Measurements from ENCODE around the gene KLHL13.
"Not testable (repeated sequence)": the region's sequence is repeated elsewhere in the genome, so short reads cannot be mapped to it uniquely, and the experiment has no call there.

KLHL13 gene, protein sequence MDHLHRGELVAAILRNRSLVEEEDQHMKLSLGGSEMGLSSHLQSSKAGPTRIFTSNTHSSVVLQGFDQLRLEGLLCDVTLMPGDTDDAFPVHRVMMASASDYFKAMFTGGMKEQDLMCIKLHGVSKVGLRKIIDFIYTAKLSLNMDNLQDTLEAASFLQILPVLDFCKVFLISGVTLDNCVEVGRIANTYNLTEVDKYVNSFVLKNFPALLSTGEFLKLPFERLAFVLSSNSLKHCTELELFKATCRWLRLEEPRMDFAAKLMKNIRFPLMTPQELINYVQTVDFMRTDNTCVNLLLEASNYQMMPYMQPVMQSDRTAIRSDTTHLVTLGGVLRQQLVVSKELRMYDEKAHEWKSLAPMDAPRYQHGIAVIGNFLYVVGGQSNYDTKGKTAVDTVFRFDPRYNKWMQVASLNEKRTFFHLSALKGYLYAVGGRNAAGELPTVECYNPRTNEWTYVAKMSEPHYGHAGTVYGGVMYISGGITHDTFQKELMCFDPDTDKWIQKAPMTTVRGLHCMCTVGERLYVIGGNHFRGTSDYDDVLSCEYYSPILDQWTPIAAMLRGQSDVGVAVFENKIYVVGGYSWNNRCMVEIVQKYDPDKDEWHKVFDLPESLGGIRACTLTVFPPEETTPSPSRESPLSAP

DNA sequence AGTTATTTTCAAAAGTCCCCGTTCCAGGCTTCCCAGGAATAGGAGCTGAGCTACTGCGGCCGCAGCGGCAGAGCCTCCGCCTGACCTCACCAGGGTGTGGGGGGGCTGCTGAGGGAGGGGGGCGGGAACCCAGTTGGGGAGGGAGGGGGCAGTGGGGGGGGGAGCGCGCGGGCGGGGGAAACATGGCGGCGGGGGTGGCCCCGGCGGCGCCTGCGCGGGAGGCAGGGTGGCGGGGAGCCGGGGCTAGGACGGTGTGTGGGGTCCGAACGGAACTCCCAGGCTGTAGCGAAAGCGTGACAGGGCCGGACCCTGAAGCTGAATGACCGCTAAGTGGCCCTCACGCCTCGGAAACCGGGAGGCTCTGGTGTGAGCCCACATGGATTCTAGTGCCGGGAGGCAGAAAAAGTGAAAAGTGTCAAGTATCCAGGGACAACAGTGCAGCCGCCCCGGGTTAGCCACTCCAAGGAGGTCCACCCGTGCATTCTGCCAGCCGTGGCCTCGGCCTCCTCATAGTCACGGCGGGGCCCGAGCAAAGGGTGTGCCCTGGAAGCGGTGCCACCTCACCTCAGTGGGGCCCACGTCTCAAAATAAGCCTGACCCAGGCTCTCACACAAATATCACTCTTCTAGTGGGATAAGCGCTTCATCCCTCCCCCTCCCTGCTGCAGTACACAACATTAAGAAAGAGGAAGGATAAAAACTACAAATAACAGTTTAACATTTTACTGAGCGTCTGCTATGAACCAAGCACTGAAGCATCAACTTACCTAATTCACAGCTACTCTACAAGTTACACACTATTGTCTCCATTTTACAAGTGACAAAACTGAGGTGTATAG is at the start of gene KLHL13:
TSS of gene KLHL13 (minus strand) at position 98 of the 838 bp plus-strand sequence. CDS start 88,337 bp downstream, outside the sequence.
- DNase-seq, result peak; percentile 57

DNA sequence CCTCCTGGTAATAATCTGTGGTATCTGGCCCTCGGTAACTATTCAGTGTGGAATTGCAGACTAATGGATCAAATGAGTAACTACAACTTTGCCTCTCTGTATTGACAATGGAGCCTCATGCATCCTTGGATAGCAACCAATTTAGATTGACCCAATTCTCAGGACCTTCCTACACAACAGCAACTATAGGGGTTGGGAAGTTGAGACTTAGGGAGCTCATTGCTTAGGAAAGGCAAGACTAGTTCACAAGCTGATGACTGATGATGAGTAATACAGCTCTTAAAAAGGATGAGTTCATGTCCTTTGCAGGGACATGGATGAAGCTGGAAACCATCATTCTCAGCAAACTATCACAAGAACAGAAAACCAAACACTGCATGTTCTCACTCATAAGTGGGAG is 47.5 kb upstream of the KLHL13 start:
- DNase-seq, result no peak

DNA sequence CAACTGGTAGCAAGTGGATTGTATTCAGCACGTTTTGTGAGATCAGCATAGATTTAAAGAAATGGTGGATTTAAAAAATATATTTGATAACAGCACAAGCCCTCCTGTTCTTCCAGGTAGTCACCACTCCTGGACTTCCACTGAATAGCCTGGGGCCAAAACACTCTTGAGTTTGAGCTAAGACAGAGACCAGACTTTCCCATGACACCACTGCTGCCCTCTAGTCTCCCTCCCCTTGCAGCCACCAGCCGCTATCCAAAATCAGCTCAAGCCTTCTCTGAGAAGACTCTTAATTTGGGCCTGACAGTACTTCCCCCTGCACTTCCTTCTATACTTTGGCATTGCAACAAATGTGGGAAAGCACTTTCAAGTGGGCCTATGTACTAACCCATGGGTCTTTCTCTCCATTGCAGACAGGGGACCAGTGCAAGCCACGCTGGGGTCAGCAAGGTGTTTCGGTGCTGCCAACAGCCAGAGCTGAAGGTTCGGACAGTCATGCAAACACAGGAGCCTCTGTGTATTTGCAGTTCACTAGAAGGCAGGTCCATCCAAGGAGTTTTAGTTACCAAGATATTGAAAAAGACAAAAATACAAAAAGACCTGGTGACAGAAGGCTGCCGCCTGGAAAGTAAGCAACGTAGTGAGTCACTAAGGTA is 40.5 kb upstream of the KLHL13 start:
- DNase-seq, result no peak

DNA sequence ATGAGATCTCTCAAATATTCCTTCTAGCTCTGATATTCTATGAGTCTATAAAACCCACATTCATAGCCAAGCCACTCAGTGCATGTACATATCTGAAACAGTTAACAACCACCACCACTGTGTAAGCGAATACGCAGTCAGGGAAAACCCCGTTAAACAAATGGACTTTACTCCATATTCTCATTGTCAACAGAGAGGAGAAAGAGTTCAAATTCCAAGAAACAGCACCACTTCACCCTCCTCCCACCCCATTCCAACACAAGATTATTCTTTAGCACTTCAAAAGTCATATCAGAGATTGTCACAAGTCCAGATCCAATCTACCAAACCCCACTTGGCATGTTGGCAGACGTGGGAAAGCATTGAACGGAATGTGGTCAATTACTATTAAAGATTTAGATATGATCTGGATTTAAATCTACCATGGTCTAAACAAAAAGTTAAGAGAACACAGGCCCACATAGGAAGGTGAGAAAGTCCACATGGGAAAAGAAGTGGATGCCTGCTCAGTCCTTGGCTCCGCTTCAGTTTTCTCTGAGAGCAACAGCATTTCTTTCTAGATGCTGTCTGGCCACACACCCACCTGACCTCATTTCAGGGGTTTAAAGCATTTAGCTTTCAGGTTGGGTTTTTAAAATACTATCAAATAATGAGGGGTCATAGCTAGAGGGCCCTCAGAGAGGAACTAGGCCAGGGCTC is 39.8 kb upstream of the KLHL13 start:
- no peak for DNase-seq

DNA sequence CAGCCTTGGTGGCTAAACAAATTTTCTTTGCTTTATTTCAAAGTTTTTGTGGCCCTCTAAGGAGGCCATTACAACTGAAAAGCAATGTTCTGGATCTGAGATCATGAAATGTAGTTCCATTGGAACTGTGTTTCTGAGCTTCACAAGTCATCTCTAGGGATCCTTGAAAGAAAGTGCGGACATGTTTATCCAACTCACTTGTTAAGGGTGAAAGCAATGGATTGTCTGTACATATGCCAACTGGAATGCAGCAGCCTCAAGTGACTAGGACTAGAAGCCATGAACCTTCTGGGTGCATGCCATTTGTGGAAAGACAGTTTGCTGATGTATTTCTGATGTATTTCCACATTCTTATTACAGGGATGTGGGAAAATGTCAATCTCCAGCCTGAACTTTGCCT is 36.7 kb upstream of the KLHL13 start:
- DNase-seq, result no peak

DNA sequence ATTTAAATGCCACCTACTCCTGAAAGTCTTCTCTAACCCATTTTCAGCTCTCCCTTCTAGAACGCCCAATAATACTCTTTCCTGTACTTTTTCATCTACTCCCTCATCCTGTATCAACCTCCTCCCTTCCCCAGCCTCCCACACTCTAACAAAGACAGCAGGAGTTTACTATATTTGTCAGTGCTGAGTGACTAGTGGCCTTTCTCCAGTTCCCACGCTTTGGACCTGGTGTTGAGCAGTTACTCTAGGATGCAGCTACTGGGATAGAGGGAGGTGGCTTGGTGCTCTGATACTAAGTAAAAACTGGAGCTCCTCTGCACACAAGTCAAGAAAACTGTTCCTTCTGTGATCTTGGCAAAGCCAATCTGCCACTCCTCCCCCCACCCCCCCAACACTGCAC is 36.1 kb upstream of the KLHL13 start:
- no peak for DNase-seq

DNA sequence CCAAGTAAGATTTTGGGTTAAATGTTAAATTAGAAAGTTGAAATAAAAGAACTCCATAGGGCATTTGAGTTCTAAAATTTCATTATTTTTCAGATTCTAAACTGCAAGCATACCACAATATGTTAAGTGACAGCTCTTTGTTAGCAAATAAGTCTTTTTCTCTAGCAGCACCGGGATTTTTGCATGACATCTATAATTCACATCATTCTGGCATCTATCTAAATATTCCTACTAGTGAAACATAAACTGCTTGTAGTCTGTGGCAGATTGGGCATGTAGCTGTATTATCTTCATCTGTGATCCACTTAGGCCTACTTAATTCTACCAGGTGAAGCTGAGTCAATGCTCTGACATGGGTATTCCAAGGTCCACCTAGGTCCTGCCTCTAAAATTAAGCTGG is 32.1 kb upstream of the KLHL13 start:
- DNase-seq, result no peak

DNA sequence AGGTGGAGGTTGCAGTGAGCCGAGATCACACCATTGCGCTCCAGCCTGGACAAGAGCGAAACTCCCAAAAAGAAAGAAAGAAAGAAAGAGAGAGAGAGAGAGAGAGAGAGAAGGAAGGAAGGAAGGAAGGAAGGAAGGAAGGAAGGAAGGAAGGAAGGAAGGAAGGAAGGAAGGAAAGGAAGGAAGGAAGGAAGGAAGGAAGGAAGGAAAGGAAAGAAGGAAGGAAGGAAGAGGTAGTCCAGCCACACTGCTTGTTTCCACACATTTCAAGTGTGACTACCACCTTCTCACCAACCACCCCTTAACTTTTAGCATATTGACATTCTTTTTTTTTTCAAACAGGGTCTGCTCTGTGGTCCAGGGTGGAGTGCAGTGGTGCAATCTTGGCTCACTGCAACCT is 31.2 kb upstream of the KLHL13 start:
- DNase-seq, result not testable (repeated sequence)

DNA sequence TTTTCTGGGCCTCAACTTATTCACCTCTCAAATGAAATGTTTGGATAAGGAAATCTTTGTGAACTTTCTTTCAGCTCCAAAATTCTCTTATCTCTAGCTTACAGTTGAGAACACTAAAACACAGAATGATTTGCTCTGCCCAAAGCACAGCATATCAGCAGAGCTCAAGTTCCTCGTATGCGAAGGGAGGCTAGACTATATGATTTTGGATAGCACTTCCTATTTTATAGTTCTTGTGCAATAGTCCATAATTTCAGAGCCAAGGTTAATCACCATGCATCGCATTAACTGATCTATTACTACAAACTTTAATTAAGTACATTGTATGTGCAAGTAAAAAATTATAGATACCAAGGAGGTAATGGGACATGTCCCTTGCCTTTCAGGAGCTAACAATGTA is 27.0 kb upstream of the KLHL13 start:
- peak; percentile 79 for DNase-seq

DNA sequence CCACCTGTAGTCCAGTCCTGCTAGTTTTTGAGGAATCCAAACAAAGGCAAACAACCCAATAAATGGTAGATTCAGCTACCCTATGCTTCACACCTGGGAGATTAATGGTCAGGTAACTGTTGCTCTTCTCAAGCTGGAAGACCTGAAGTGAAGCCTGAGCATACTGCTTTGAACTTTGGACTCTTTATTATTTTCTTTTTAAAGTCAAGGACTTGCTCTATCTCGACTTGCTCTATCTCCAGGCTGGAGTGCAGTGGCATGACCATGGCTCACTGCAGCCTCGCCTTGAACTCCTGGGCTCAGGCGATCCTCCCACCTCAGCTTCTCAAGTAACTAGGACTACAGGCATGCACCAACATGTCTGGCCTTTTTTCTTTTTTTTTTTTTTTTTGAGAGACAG is 14.7 kb upstream of the KLHL13 start:
- DNase-seq, result no peak

DNA sequence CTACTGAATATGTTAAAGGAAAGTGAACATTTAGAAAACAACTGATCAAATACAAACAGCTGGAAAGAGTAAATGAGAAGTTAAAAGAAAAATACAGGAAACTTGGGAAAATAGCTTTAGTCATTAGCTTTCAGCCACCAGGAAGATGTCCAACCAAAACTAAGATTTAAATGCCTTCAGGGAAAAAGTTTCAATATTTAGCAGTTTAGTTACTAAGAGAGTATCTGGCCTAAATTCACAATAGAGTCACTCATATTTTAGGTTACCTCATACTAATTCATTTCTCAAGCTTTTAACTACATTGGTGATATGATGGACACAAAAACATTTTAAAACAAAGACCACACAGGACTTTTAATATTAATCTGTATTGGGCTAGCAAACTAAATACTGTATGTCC is 13.1 kb upstream of the KLHL13 start:
- no peak for DNase-seq

DNA sequence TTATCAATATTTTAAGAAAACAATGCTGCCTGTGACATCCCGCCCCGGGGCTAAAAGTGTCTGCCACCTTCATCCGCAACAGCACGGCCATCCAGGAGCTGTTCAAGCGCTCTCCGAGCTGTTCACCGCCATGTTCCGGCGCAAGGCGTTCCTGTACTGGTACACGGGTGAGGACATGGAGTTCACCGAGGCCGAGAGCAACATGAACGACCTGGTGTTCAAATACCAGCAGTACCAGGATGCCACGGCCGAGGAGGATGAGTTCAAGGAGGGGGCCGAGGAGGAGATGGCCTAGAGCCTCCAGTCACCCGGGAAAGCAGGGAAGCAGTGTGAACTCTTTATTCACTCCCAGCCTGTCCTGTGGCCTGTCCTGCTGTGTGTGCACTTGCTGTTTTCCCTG is 12.1 kb upstream of the KLHL13 start:
- DNase-seq, result no peak

DNA sequence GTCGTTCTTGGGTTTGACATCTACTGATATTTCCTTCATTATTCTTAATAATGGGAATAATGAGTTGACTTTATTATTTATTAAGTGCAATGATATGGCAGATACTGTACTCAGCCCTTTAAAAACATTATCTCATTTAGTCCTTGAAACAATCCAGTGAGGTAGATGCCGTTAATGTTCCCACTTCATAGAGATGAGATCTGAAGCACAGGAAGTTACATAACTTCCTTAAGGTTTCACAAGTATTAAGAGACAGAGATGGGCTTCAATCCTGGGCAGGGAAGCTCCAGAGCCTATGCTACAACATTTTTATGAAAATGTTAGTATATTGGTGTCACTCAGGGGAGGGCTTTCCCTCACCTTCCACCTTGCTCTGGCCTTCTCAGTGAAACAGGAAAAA is 9.7 kb upstream of the KLHL13 start:
- no peak for DNase-seq

DNA sequence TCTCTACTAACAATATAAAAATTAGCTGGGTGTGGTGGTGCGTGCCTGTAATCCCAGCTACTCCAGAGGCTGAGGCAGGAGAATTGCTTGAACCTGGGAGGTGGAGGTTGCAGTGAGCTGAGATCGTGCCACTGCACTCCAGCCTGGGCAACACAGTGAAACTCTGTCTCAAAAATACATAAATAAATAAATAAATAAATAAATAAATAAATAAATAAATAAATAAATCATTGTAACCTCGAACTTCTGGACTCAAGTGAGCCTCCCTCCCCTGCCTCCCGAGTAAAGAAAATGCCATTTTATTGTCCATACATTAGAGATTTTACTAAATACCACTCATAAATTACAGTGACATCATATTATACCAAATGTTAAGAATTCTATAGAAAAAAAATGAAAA is 7.6 kb upstream of the KLHL13 start:
- DNase-seq, result not testable (repeated sequence)

DNA sequence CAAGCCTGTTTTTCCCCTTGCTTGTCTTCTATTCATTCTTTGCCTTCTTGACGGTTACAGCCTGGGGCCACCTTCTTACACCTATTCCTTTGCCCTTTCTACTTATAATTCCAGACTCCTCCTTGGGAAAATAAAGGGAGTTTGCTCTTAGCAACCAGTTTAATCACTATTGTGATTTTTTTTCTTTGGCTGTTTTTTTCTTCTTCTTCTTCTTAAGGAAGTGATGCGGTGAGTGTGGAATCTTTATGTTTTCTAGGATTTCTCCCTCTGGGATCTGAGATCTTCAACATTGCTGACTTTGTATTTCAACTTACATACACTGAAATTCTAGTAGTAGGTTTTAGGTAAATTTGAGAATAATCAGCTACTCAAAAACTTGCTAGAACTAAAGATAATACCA is 1.1 kb upstream of the KLHL13 start:
- no peak for DNase-seq

DNA sequence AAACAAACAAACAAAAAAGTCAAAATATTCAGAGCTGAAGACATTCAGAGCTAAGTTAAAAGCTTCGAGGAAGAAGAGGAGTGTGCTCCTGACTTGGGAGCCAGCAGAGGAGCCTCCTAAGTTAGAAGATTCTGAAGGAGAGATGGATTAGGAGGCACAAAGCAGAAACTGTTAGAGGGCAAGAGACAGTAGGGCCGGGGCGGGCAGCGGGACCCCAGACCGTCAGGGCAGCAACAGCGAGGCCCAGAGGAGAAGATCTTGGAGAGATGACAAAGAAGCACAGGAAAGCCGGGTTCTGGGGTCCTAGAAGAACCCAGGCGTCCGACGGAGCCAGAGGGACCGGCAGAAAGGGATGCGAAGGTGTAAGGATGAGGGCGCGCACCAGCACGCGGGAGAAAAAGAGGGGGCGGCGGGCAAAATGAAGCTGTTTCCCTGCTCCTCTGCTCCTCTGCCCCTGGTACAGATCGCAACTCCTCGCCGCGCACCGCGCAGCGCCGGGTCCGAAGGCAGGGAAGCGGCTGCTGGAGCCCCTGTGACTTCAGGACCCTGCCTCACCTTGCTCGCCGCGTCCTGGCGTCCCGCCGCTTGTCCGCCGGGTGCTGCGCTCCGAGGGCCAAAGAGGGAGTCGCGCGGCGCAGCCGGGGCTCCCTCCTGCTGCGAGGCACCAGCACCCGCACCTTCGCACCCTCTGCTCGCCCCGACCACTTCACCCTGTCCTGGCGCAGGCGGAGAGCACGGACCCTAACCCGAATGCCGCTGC is 477 bp downstream of the KLHL13 start:
- no peak for DNase-seq

DNA sequence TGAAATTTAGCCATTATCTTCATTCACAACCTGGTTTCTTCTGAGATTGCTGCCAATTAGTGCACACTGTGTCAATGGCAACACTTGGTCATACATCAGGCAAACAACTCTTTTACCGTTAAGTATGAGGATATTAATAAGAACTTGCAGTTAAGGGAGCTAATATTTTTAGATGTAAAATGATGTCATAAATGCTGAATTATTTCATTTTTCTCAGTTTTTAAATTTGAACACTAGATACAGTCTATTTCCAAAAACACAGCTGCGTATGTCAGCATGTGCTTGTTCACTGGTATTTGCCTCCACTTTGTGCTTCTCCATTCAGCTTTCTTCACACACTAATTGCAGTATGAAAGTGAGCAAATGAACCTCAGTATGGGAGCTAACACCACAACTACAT is 1.6 kb downstream of the KLHL13 start:
- no peak for DNase-seq

DNA sequence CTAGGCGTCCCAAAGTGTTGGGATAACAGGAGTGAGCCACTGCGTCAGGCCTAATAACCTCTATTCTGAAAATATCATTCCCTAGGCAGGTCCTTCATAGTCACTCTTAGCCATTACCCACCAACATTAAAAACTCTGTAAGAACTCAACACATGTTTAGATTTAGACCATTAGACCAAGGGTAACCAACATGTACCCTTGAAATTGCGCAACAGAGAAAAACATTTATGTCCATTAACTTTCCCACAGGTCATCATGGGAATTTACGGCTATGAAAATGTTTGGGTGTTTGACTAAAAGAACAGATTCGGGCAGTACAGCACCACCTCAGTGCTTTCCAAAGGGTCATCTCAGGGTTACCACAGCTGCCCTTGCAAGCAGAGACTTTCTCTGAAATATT is 7.5 kb downstream of the KLHL13 start:
- no peak for DNase-seq

DNA sequence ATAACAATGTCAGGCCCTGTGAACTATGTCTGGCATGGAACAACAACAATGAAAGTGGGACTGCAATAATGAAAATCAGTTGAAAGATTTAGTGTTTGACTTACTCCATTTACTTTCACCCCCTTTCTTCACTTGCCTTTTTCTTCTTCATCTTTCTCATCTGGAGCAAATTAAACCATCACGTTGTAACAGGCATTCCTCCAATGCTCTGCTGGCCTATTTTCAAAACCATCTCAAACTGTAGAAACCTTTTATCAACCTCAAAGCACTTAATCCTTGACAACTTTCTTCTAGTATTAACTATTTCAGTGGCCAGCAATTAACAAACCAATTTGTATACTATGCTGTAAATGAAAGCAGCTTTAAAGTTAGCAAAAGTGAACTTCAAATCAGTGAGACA is 8.3 kb downstream of the KLHL13 start:
- DNase-seq, result no peak

DNA sequence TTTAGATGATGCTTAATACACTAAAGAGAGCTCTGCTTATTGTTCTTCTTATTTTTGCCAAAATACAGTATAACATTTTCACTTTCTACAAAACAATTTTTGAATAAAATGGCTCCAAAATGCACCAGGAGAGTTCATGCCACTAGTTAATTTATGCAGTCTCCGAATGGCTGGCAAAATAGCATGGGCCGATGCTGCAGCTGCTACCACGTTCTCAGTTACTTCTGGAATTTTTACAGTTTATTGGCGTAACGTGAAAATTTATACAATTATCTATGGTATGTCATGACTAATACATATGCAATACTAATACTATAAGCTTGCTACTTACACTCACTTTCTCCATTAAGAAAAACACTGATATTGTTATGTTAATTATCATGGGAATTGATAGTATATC is 16.5 kb downstream of the KLHL13 start:
- DNase-seq, result no peak

DNA sequence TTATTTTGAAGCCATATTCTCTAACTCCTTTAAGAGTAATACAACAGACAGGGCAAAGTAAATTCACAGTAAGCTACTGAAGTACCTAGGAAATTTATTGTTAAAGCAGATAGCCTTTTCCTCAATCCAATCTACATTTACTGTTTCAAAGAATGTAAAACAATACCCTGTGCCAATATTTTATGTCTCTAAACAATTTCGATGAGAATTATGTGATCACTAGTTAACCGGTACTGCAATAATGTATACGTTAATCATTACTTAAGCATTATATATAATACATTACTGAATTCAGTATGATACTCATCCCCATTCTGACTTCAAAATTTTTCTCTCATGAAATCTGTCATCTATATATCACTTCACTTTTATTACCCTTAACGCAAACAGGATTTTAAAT is 28.5 kb downstream of the KLHL13 start:
- no peak for DNase-seq

DNA sequence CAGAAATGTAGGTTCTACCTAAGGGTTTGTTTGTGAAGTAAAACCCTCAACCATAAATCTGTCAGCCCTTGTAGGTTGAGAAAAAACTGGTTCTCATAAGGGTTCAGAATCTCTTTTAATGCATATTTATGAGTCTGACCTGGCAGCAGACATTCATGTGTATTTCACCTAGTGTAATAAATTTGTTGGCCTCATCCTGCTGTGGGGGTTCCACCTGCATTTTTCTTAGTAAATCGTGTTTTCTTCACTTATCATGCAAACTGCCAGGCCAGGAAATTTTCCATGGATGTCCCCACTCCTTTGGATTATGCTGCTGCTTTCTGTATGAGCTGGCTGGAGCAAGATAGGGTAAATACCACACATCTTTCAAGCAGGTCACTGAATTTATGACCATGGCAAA is 42.4 kb downstream of the KLHL13 start:
- DNase-seq, result no peak

Measured in OCI-M1 (cell line).